ENCODE data around the gene PUS7L. TPM values are rescaled to one million over a fixed set of nuclear protein-coding genes. Genes with fewer than 3 reads are reported as not detected.
"Not testable (repeated sequence)": the region's sequence is repeated elsewhere in the genome, so short reads cannot be mapped to it uniquely, and the experiment has no call there.

The PUS7L gene
- total RNA-seq, 1 donor from 2014 or later: 5.9 TPM

DNA sequence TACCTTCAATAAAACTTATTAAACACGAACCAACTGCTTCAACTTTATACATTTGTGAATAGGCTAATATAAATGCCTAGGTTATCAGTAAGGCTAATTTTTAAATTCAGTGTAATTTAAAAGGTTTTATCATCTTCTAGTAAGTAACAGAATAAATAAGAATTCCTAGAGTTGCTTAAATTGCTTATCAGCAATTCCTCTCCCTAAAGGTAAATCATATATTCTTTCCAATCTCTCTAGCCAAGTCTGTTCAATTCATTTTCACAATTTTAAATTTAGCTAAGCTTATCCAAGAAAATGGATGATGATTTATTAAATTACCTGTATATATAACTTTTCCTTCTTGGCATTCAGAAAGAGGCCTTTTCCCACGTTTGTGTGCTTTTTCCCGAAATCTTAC is 4.6 kb downstream of the PUS7L start:
- intact Hi-C loops (cut with DNase I): no loop called here
- DNase-seq (ENCODE audit: low spot score): no peak

DNA sequence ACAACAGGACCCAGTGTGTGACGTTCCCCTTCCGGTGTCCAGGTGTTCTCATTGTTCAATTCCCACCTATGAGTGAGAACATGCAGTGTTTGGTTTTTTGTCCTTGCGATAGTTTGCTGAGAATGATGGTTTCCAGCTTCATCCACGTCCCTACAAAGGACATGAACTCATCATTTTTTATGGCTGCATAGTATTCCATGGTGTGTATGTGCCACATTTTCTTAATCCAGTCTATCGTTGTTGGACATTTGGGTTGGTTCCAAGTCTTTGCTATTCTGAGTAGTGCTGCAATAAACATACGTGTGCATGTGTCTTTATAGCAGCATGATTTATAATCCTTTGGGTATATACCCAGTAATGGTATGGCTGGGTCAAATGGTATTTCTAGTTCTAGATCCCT is 7.2 kb downstream of the PUS7L start:
- DNase-seq (ENCODE audit: low spot score); intact Hi-C loops (cut with DNase I): not testable (repeated sequence)

GRCh38 chr12:43750814-43751213 is 7.8 kb downstream of the PUS7L start:
- intact Hi-C loops (cut with DNase I): no loop called here
- DNase-seq (ENCODE audit: low spot score): no peak

GRCh38 chr12:43749016-43749415 is 9.6 kb downstream of the PUS7L start:
- intact Hi-C loops (cut with DNase I): no loop called here
- no peak for DNase-seq (ENCODE audit: low spot score)

- DNase-seq (ENCODE audit: low spot score): no peak
- intact Hi-C loops (cut with DNase I): no loop called here
Observed at GRCh38 chr12:43744826-43745225, 13.8 kb downstream of the PUS7L start.

GRCh38 chr12:43742106-43742505 is 16.5 kb downstream of the PUS7L start:
- DNase-seq (ENCODE audit: low spot score): no peak
- intact Hi-C loops (cut with DNase I): no loop called here

GRCh38 chr12:43740511-43741100 is 18.0 kb downstream of the PUS7L start:
- intact Hi-C loops (cut with DNase I): no loop called here
- no peak for DNase-seq (ENCODE audit: low spot score)

DNA sequence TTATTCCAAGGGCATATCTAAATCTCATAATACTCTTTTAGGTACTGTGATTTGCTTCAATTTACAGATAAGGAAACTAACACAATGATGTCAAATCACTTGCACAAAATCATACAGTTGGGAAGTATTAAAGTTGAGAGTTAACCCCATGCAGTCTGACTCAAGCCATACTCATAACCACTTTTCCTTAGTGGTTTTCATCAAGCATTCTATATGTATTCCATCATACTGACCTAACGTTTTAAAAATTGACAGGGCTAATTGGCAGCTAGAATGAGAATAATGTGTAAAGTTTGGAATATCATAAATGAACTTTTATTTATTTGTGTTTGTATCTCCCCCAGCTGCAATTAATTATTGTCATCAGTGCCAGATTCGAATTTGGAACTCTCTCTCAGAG is 20.9 kb downstream of the PUS7L start:
- no peak for DNase-seq (ENCODE audit: low spot score)
- intact Hi-C loops (cut with DNase I): no loop called here

- DNase-seq (ENCODE audit: low spot score): no peak
Observed at GRCh38 chr12:43736927-43737440, 21.6 kb downstream of the PUS7L start.

DNA sequence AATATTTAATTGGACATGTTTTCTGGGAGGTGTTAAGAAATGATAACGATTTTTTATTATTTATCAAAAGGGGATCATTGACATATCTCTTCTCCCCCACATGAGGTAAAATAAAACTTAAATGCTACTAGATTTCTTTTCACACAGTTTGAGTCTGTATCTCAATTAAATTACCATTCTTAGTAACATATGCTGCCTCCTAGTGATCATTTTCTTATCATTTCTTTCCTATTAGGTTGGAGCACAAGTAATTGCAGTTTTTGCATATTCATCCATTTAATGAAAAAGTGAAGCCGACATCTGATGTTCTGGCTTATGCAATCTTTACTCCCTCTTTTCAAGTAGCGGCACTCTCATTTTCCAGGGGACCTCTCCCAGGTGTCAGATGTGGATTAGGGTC is 24.9 kb downstream of the PUS7L start:
- intact Hi-C loops (cut with DNase I): no loop called here
- DNase-seq (ENCODE audit: low spot score): no peak

More at GRCh38 chr12:43736927-43737440, 21.6 kb downstream of the PUS7L start:
- intact Hi-C loops (cut with DNase I): no loop called here

- intact Hi-C loops (cut with DNase I): no loop called here
- no peak for DNase-seq (ENCODE audit: low spot score)
Observed at GRCh38 chr12:43730283-43730682, 28.3 kb downstream of the PUS7L start.

- DNase-seq (ENCODE audit: low spot score): no peak
- intact Hi-C loops (cut with DNase I): no loop called here
Observed at GRCh38 chr12:43728698-43729097, 29.9 kb downstream of the PUS7L start.

- intact Hi-C loops (cut with DNase I): no loop called here
- no peak for DNase-seq (ENCODE audit: low spot score)
Observed at GRCh38 chr12:43728117-43728516, 30.5 kb downstream of the PUS7L start.

DNA sequence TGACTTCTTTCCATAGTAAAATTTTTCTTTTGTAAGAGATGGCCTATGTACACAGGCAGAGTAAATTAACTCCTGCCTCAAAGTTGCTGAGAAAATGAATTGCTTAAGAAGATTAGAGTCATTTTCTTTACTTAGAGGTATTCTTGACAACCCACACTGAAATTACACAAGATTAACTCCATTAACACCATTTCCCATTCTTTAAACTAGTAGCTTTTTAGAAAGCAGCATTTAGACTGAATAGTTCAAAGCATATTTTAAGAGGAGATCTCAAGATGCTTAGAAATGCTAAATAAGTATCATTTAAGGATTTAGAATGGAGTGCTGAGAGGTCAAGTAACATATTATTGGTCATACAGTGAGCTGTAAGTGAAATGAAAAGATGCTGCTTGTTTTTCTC is 35.5 kb downstream of the PUS7L start:
- intact Hi-C loops (cut with DNase I): no loop called here
- no peak for DNase-seq (ENCODE audit: low spot score)

GRCh38 chr12:43722621-43723020 is 36.0 kb downstream of the PUS7L start:
- no peak for DNase-seq (ENCODE audit: low spot score)
- intact Hi-C loops (cut with DNase I): no loop called here

- intact Hi-C loops (cut with DNase I): loop anchor here (10.0 kb wide), 1 partner anchor 763 kb away; no protein-coding TSS in a partner anchor
- DNase-seq (ENCODE audit: low spot score): no peak
Observed at GRCh38 chr12:43711348-43711747, 47.2 kb downstream of the PUS7L start.

DNA sequence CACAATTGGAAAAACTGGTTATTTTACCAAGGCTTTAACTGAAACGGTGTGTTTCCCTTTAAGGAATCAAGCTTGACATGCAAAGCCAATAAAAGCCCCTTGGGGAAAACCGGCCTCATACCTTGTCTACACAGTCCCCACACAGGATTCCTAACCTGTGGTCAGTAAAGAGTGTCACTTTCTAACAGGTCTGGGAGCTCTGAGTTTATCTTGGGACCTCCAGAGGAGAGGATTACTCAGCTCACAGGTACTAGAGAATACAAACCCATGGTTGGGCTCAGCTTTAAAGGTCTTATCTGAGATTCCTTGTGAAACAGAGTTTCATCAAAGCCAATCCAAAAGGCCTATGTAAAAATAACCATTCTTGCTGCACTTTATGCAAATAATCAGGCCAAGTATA is 54.8 kb downstream of the PUS7L start:
- intact Hi-C loops (cut with DNase I); DNase-seq (ENCODE audit: low spot score): not testable (repeated sequence)

DNA sequence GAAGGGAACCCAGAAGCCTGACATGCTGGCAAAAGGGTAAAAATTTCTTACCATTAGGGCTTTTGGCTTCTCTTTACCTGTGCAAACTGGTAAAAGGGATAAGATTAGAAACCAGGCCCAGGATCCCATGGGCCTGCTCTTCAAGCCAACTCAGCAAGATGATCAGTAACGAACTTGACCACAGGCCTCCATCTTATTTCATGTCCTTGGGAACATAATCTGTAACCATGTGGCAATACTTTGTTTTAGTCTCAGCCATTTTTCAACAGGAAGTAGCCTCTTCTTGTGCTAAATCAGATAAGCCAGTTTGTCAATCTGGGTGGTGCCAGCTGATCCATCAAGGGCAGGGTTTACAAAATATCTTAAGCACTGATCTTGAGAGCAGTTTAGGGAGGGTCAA is 57.4 kb downstream of the PUS7L start:
- intact Hi-C loops (cut with DNase I); DNase-seq (ENCODE audit: low spot score): not testable (repeated sequence)

DNA sequence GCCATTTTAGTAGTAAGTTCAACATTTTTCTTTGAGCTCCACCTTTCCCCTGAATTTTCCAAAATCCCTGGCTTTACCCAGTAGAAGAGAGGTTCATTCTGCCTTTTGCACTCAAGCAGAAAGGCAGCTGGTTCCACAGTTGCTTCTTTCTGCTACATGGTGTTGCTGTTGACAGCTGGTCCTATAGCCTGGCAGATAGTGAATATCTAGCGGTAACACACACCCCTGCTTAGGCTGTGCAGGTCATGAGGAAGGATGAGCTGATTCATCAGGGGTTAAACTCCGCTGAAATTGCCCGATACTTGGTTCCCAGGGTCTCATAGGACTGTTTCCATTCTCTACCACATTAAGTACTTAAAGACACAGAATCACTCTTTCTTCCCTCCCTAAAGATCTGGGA is 62.4 kb downstream of the PUS7L start:
- intact Hi-C loops (cut with DNase I): no loop called here
- DNase-seq (ENCODE audit: low spot score): no peak

- no peak for DNase-seq (ENCODE audit: low spot score)
- intact Hi-C loops (cut with DNase I): no loop called here
Observed at GRCh38 chr12:43694879-43695278, 63.7 kb downstream of the PUS7L start.

DNA sequence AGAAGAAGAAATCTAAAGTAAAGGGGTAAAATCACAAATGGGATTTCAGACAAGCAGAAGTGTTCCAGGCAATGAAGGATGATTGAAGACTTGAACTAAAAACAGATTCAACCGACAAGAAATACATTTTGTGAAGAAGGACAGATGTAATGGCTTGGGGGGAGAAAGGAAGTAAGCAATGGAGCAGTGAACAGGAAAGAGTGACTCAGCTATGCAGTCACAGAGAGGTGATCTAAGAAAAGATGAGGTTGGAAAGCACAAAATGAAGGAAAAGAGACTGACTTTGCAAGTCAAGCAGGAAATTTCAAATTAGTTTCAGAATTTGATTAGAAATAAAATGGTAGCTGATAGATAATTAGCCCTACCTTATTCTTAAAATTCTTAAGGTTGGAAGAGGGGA is 66.5 kb downstream of the PUS7L start:
- intact Hi-C loops (cut with DNase I): no loop called here
- DNase-seq (ENCODE audit: low spot score): no peak

GRCh38 chr12:43685491-43685890 is 73.1 kb downstream of the PUS7L start:
- intact Hi-C loops (cut with DNase I): not testable (repeated sequence)

More at GRCh38 chr12:43685491-43685890, 73.1 kb downstream of the PUS7L start:
- not testable (repeated sequence) for DNase-seq (ENCODE audit: low spot score)

Data from cardiac septum (tissue), 1 donor.